Vagina (tissue), 2 donors: Measurements from ENCODE around the gene TMEM59.

Experiments
- POLR2A ChIP-seq, 2 donors: fragments of 450-650 bp; IDR thresholded peaks; one replicate each; pipeline ENCODE4 v1.6.1; 2017; ENCODE audit warnings: antibody characterized with exemption in 2 of 2, mild to moderate bottlenecking in 2 of 2, moderate library complexity in 2 of 2
- TF ChIP-seq, protein P1 (sequence below), 3 experiments: fragments of 450-650 bp in 2 of 3; fragments of 200-600 bp in 1 of 3; sonication (generic) in 1 of 3; IDR thresholded peaks; one replicate each; pipeline ENCODE4 v1.5.1; 2017 to 2019; ENCODE audit warnings: antibody characterized with exemption in 3 of 3, mild to moderate bottlenecking in 2 of 3, moderate library complexity in 2 of 3

DNA sequence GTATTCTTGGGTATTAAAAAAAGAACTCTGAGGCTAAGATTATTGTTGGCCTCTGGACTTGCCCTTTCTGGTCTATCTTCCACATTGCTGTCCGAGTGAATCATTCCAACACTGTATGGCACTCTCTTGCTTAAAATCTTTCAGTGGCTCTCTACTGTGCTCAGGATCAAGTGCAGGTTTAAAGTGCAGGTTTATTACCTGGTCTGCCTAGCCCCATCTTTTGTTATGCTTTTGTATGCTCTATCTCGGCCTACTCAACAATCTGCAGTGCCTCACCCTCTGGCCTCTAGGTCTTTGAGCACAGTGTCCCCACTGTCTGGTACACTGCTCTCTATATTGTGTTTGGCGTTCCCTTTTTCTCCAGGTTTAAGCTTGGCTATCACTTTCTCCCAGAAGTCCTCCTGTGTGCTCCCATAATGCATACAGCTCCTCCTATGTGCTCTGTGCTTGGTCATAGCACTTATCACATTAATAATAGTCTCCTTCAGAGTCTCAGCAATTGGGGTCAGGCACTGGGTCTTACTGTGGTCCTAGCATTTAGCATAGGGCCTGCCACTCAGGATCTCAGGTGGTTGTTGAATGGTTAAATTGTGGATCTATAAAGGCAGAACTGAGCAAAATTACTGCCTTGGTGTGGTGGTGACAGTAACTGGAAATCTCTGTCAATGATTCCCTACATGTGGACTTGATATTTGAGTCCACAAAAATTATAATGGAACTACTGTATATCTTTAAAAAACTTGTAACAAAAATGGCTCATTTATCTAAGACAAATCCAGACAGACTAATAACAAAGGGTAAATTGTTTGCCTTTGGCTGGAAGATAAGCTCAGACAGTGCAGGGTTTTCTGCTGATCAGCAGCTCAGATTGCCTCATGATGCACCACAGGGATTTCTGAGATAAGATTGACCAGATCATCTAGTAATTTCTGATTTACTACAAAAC is 24.4 kb downstream of the TMEM59 start:
- TF ChIP-seq, protein P1, sequence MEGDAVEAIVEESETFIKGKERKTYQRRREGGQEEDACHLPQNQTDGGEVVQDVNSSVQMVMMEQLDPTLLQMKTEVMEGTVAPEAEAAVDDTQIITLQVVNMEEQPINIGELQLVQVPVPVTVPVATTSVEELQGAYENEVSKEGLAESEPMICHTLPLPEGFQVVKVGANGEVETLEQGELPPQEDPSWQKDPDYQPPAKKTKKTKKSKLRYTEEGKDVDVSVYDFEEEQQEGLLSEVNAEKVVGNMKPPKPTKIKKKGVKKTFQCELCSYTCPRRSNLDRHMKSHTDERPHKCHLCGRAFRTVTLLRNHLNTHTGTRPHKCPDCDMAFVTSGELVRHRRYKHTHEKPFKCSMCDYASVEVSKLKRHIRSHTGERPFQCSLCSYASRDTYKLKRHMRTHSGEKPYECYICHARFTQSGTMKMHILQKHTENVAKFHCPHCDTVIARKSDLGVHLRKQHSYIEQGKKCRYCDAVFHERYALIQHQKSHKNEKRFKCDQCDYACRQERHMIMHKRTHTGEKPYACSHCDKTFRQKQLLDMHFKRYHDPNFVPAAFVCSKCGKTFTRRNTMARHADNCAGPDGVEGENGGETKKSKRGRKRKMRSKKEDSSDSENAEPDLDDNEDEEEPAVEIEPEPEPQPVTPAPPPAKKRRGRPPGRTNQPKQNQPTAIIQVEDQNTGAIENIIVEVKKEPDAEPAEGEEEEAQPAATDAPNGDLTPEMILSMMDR (IDR thresholded peaks at IDR 0.05), result no peak
- TF ChIP-seq POLR2A (IDR thresholded peaks at IDR 0.05), result no peak
